ENCODE data around the gene PIP5K1A. TPM values are rescaled to one million over a fixed set of nuclear protein-coding genes. Genes with fewer than 3 reads are reported as not detected.

The PIP5K1A gene
- total RNA-seq, 1 donor: 67.7 TPM

DNA sequence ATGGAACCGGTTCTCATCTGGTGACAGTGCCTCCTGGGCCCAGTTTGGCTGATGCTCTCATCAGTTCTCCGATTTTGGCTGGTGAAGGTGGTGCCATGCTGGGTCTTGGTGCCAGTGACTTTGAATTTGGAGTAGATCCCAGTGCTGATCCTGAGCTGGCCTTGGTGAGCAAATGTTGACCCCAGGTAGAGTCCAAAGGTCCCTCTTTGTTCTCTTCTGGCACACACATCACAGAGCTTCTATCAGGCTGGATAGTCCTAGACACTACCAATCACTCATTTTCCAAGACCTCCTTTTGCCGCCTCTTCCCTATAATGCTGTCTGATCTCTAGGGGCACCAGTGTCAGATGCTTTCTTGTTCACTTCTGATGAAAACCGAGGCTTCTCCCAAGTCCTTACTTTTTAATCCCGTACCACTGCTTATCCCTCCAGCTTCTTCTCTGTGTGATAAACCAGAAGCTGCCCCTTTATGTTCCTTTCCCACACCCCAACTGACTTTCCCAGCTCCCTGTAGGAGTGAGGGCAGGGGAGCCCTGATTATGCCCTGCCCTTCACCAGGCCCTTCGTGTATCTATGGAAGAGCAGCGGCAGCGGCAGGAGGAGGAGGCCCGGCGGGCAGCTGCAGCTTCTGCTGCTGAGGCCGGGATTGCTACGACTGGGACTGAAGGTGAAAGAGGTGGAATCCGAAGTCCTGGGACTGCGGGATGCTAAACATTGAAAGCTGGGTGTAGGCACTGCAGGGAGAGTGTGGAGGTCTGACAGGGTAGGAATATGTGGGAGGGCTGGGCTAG, 67.3 kb downstream of the PIP5K1A start:
- Histone ChIP-seq H3K27me3 (ENCODE audit: insufficient read depth, low read length) (no peaks in the 10 kb centered on the region), H3K9me3 (ENCODE audit: low read depth, low read length) (no peaks in the 10 kb centered on the region), H3K4me1 (ENCODE audit: insufficient read depth, low read length) (no peaks in the 10 kb centered on the region), H3K4me3 (ENCODE audit: insufficient read depth, low read length) (no peak overlapping the region), H3K36me3 (ENCODE audit: insufficient read depth, low read length) (peaks cover 63% of the 10 kb centered on the region), H3K79me2 (ENCODE audit: insufficient read depth, low read length) (peaks cover 17% of the 10 kb centered on the region), H3K4me2 (ENCODE audit: insufficient read depth, low read length) (no peak overlapping the region), H4K20me1 (ENCODE audit: insufficient read depth, low read length) (no peaks in the 10 kb centered on the region), H2AFZ (ENCODE audit: low read length) (no peak overlapping the region), H3K27ac (ENCODE audit: low read depth, low read length) (no peak overlapping the region)
- TF ChIP-seq, protein P1, sequence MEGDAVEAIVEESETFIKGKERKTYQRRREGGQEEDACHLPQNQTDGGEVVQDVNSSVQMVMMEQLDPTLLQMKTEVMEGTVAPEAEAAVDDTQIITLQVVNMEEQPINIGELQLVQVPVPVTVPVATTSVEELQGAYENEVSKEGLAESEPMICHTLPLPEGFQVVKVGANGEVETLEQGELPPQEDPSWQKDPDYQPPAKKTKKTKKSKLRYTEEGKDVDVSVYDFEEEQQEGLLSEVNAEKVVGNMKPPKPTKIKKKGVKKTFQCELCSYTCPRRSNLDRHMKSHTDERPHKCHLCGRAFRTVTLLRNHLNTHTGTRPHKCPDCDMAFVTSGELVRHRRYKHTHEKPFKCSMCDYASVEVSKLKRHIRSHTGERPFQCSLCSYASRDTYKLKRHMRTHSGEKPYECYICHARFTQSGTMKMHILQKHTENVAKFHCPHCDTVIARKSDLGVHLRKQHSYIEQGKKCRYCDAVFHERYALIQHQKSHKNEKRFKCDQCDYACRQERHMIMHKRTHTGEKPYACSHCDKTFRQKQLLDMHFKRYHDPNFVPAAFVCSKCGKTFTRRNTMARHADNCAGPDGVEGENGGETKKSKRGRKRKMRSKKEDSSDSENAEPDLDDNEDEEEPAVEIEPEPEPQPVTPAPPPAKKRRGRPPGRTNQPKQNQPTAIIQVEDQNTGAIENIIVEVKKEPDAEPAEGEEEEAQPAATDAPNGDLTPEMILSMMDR (IDR thresholded peaks at IDR 0.05; ENCODE audit: extremely low read depth, low read depth, low read length): no peak
- peak; percentile 36 for DNase-seq (ENCODE audit: insufficient read length, low spot score, missing footprints)

DNA sequence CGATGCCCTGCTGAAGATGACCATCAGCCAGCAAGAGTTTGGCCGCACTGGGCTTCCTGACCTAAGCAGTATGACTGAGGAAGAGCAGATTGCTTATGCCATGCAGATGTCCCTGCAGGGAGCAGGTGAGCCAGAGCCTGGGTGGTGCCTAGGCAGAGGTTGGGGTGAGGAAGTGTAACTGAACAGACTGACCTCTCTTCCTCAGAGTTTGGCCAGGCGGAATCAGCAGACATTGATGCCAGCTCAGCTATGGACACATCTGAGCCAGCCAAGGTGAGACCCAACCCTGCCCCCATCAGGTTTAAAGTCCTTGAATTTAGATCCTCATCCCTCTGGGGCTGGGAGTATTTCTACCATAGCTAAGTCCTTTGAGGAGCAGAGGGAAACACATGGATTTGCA, 68.0 kb downstream of the PIP5K1A start:
- peaks cover 63% of the 10 kb centered on the region for H3K36me3 ChIP-seq (ENCODE audit: insufficient read depth, low read length)
- H3K4me1 ChIP-seq (ENCODE audit: insufficient read depth, low read length): no peaks in the 10 kb centered on the region
- H3K4me2 ChIP-seq (ENCODE audit: insufficient read depth, low read length): no peak overlapping the region
- no peaks in the 10 kb centered on the region for H3K27me3 ChIP-seq (ENCODE audit: insufficient read depth, low read length)
- no peak overlapping the region for H3K27ac ChIP-seq (ENCODE audit: low read depth, low read length)
- peaks cover 12% of the 10 kb centered on the region for H3K79me2 ChIP-seq (ENCODE audit: insufficient read depth, low read length)
- H2AFZ ChIP-seq (ENCODE audit: low read length): no peak overlapping the region
- H4K20me1 ChIP-seq (ENCODE audit: insufficient read depth, low read length): no peaks in the 10 kb centered on the region
- no peaks in the 10 kb centered on the region for H3K9me3 ChIP-seq (ENCODE audit: low read depth, low read length)
- DNase-seq (ENCODE audit: insufficient read length, low spot score, missing footprints): peak; percentile 18
- no peak overlapping the region for H3K4me3 ChIP-seq (ENCODE audit: insufficient read depth, low read length)
- TF ChIP-seq, protein P1 (IDR thresholded peaks at IDR 0.05; ENCODE audit: extremely low read depth, low read depth, low read length): no peak

DNA sequence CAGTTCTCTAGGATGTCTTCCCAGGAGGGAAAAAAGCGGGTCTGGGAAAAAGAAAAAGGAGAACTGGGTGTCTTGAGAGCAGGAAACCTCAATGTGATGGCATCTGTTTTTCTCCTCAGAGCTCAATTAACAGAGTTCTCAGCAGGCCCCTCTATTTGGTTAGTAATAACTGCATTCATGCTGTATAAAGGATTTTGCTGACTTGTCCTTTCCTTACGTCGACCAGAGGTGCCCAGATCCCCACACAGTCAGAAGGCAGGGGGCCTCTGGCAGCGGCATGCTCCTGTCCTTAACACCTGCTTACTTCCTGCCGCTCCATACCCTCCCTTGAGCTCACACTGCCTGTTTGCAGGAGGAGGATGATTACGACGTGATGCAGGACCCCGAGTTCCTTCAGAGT, 68.5 kb downstream of the PIP5K1A start:
- H3K4me3 ChIP-seq (ENCODE audit: insufficient read depth, low read length): no peak overlapping the region
- H2AFZ ChIP-seq (ENCODE audit: low read length): no peak overlapping the region
- H3K36me3 ChIP-seq (ENCODE audit: insufficient read depth, low read length): peaks cover 63% of the 10 kb centered on the region
- TF ChIP-seq, protein P1 (IDR thresholded peaks at IDR 0.05; ENCODE audit: extremely low read depth, low read depth, low read length): no peak
- no peaks in the 10 kb centered on the region for H3K27me3 ChIP-seq (ENCODE audit: insufficient read depth, low read length)
- H3K9me3 ChIP-seq (ENCODE audit: low read depth, low read length): no peaks in the 10 kb centered on the region
- DNase-seq (ENCODE audit: insufficient read length, low spot score, missing footprints): no peak
- no peaks in the 10 kb centered on the region for H3K4me1 ChIP-seq (ENCODE audit: insufficient read depth, low read length)
- H3K4me2 ChIP-seq (ENCODE audit: insufficient read depth, low read length): no peak overlapping the region
- no peaks in the 10 kb centered on the region for H4K20me1 ChIP-seq (ENCODE audit: insufficient read depth, low read length)
- peaks cover 7% of the 10 kb centered on the region for H3K79me2 ChIP-seq (ENCODE audit: insufficient read depth, low read length)
- no peak overlapping the region for H3K27ac ChIP-seq (ENCODE audit: low read depth, low read length)

DNA sequence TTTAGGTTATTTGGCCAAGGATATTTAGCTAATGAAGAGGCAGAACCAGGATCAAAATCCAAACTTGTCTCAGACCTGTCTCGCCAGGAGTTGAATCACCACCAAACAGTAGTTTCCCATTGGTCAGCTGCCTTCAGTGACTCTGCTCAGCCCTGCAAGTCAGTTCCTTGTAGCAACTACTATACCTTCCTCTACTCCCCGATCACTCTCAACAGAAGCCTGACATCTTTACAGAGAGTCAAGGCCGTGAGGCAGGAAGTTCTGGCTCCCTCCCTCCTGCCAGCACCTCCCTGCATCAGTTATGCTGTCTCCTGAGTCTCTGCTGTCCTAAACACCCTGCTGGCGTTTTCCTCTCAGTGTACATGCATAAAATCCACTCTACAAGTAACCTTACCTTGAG, 69.4 kb downstream of the PIP5K1A start:
- H3K36me3 ChIP-seq (ENCODE audit: insufficient read depth, low read length): peaks cover 59% of the 10 kb centered on the region
- no peaks in the 10 kb centered on the region for H3K9me3 ChIP-seq (ENCODE audit: low read depth, low read length)
- H3K27me3 ChIP-seq (ENCODE audit: insufficient read depth, low read length): no peaks in the 10 kb centered on the region
- H3K79me2 ChIP-seq (ENCODE audit: insufficient read depth, low read length): peaks cover 3% of the 10 kb centered on the region
- no peak overlapping the region for H3K4me2 ChIP-seq (ENCODE audit: insufficient read depth, low read length)
- H3K27ac ChIP-seq (ENCODE audit: low read depth, low read length): no peak overlapping the region
- no peaks in the 10 kb centered on the region for H4K20me1 ChIP-seq (ENCODE audit: insufficient read depth, low read length)
- no peak for DNase-seq (ENCODE audit: insufficient read length, low spot score, missing footprints)
- H3K4me3 ChIP-seq (ENCODE audit: insufficient read depth, low read length): no peak overlapping the region
- H2AFZ ChIP-seq (ENCODE audit: low read length): no peak overlapping the region
- TF ChIP-seq, protein P1 (IDR thresholded peaks at IDR 0.05; ENCODE audit: extremely low read depth, low read depth, low read length): no peak
- no peaks in the 10 kb centered on the region for H3K4me1 ChIP-seq (ENCODE audit: insufficient read depth, low read length)

Measured in osteoblast (primary cell).